Gastroesophageal sphincter (tissue), 4 donors: ENCODE results near the gene PEPD. TPM values are rescaled to one million over a fixed set of nuclear protein-coding genes. Genes with fewer than 3 reads are reported as not detected.

ENCODE experiments used
- ATAC-seq: fragments of 150-250 bp; one replicate; pipeline ENCODE4 v1.9.1; 2016; ENCODE audit warnings: mild to moderate bottlenecking, moderate library complexity
- H3K27ac ChIP-seq, 4 donors: fragments of 200-600 bp; sonication (generic) in 3 of 4; 1 replicate in 3 of 4; 2 replicates in 1 of 4; pipeline ENCODE4 v1.5.1; 2016 to 2019
- H3K27me3 ChIP-seq: fragments of 200-600 bp; sonication (generic); one replicate; pipeline ENCODE4 v1.5.1; 2019
- H3K36me3 ChIP-seq, 2 donors: fragments of 200-600 bp; sonication (generic); one replicate each; pipeline ENCODE4 v1.5.1; 2019; ENCODE audit warnings: control low read depth in 1 of 2
- H3K4me1 ChIP-seq, 3 donors: fragments of 200-600 bp; sonication (generic); 1 replicate in 2 of 3; 2 replicates in 1 of 3; pipeline ENCODE4 v1.5.1; 2016 to 2019; ENCODE audit warnings: control low read depth in 2 of 3
- H3K4me3 ChIP-seq, 2 donors: fragments of 200-600 bp; sonication (generic); one replicate each; pipeline ENCODE4 v1.5.1; 2019; ENCODE audit warnings: mild to moderate bottlenecking in 1 of 2, moderate library complexity in 1 of 2
- H3K9me3 ChIP-seq, 3 donors: fragments of 200-600 bp; sonication (generic); one replicate each; pipeline ENCODE4 v1.5.1; 2017 to 2019; ENCODE audit warnings: control low read depth in 2 of 3
- CTCF ChIP-seq, 4 experiments: fragments of 200-600 bp in 2 of 4; fragments of 450-650 bp in 2 of 4; sonication (generic) in 1 of 4; IDR thresholded peaks; one replicate each; pipeline ENCODE4 v1.5.1; 2017 to 2019; ENCODE audit warnings: antibody characterized with exemption in 4 of 4, mild to moderate bottlenecking in 2 of 4, moderate library complexity in 2 of 4
- EP300 ChIP-seq: sonication (generic); formaldehyde crosslinking; IDR thresholded peaks from one replicate; pipeline ENCODE4 v1.6.1; 2017; ENCODE audit warnings: antibody characterized with exemption, mild to moderate bottlenecking
- POLR2A ChIP-seq, 2 donors: fragments of 450-650 bp; IDR thresholded peaks; one replicate each; pipeline ENCODE4 v1.6.1; 2017; ENCODE audit warnings: antibody characterized with exemption in 2 of 2, mild to moderate bottlenecking in 2 of 2, moderate library complexity in 1 of 2
- POLR2AphosphoS5 ChIP-seq: sonication (generic); formaldehyde crosslinking; IDR thresholded peaks from one replicate; pipeline ENCODE4 v1.6.1; 2017; ENCODE audit warnings: antibody characterized with exemption
- WGBS, 2 donors: methylation state at CpG; one replicate each; pipeline ENCODE4 v1.1.5; 2018; ENCODE audit warnings: low coverage in 1 of 2; 5-methylcytosine and 5-hydroxymethylcytosine counted together
- total RNA-seq, 4 donors: library from RNA; depleted of rRNA; stranded (reverse); fragments of >200 nt; gene quantifications; one replicate each; pipeline ENCODE4 v1.1.0, GENCODE V29; 2016

Gene PEPD
- total RNA-seq, 4 donors from 2014 or later, result 61.3 to 77.7 (median 69.6) TPM

- Histone ChIP-seq H3K9me3 (no peaks in the 10 kb centered on the region), H3K27ac (peak overlapping the region in 2 of 4 donors; percentile 37 to 39), H3K36me3 (peaks cover 0 to 50% of the 10 kb centered on the region in 2 donors), H3K27me3 (no peaks in the 10 kb centered on the region), H3K4me3 (no peak overlapping the region), H3K4me1 (peaks cover 0 to 31% (median 3%) of the 10 kb centered on the region in 3 donors)
- ATAC-seq, result no peak
- TF ChIP-seq POLR2A (IDR thresholded peaks at IDR 0.05) (no peak), CTCF (IDR thresholded peaks at IDR 0.05) (no peak), POLR2AphosphoS5 (no peak), EP300 (no peak)
- 80 to 95% methylated on average over 3 to 4 of the region's 34 CpGs for WGBS, 2 donors
Measured at GRCh38 chr19:33405553-33406461, 115.8 kb downstream of the PEPD start.

GRCh38 chr19:33405254-33405552 lies 116.4 kb downstream of the PEPD start:
- no peaks in the 10 kb centered on the region for H3K9me3 ChIP-seq
- peak overlapping the region in 2 of 4 donors; percentile 37 to 39 for H3K27ac ChIP-seq
- no peak overlapping the region for H3K4me3 ChIP-seq
- no CpG with 5 or more reads among the region's 8 CpGs for WGBS, 2 donors
- peak; percentile 14 for ATAC-seq
- H3K4me1 ChIP-seq, result peaks cover 0 to 31% (median 3%) of the 10 kb centered on the region in 3 donors
- TF ChIP-seq POLR2AphosphoS5, result no peak
- TF ChIP-seq EP300, result no peak
- TF ChIP-seq POLR2A (IDR thresholded peaks at IDR 0.05), result no peak
- TF ChIP-seq CTCF (IDR thresholded peaks at IDR 0.05), result no peak
- H3K27me3 ChIP-seq, result no peaks in the 10 kb centered on the region
- H3K36me3 ChIP-seq, result peaks cover 0 to 48% of the 10 kb centered on the region in 2 donors

- peak; percentile 5 for ATAC-seq
- Histone ChIP-seq H3K4me1 (peaks cover 0 to 31% (median 3%) of the 10 kb centered on the region in 3 donors), H3K27ac (peak overlapping the region in 2 of 4 donors; percentile 37 to 39), H3K4me3 (no peak overlapping the region), H3K36me3 (peaks cover 0 to 46% of the 10 kb centered on the region in 2 donors), H3K27me3 (no peaks in the 10 kb centered on the region), H3K9me3 (no peaks in the 10 kb centered on the region)
- TF ChIP-seq EP300, result no peak
- no peak for TF ChIP-seq POLR2AphosphoS5
- TF ChIP-seq POLR2A (IDR thresholded peaks at IDR 0.05), result no peak
- no peak for TF ChIP-seq CTCF (IDR thresholded peaks at IDR 0.05)
- WGBS, 2 donors, result 50 to 55% methylated on average over 5 to 11 of the region's 18 CpGs
Measured at GRCh38 chr19:33404506-33405253, 116.9 kb downstream of the PEPD start.

- no peak for ATAC-seq
- 90% methylated on average over 6 of the region's 6 CpGs; no CpG with 5 or more reads in 1 of the 2 donors for WGBS, 2 donors
Measured at GRCh38 chr19:33403973-33404304, 117.7 kb downstream of the PEPD start.

GRCh38 chr19:33403221-33403972 lies 118.2 kb downstream of the PEPD start:
- 73 to 80% methylated on average over 1 to 2 of the region's 18 CpGs for WGBS, 2 donors
- Histone ChIP-seq H3K9me3 (no peaks in the 10 kb centered on the region), H3K4me1 (peaks cover 0 to 31% (median 3%) of the 10 kb centered on the region in 3 donors), H3K27ac (no peak overlapping the region), H3K27me3 (no peaks in the 10 kb centered on the region), H3K36me3 (peaks cover 0 to 46% of the 10 kb centered on the region in 2 donors), H3K4me3 (no peak overlapping the region)
- no peak for ATAC-seq
- TF ChIP-seq CTCF (IDR thresholded peaks at IDR 0.05), result no peak
- TF ChIP-seq POLR2A (IDR thresholded peaks at IDR 0.05), result no peak
- TF ChIP-seq EP300, result no peak
- no peak for TF ChIP-seq POLR2AphosphoS5

More at GRCh38 chr19:33403973-33404304, 117.7 kb downstream of the PEPD start:
- peaks cover 0 to 31% (median 3%) of the 10 kb centered on the region in 3 donors for H3K4me1 ChIP-seq
- H3K9me3 ChIP-seq, result no peaks in the 10 kb centered on the region
- TF ChIP-seq POLR2A (IDR thresholded peaks at IDR 0.05), result no peak
- TF ChIP-seq POLR2AphosphoS5, result no peak
- no peak overlapping the region for H3K27ac ChIP-seq
- H3K4me3 ChIP-seq, result no peak overlapping the region
- no peaks in the 10 kb centered on the region for H3K27me3 ChIP-seq
- peaks cover 0 to 46% of the 10 kb centered on the region in 2 donors for H3K36me3 ChIP-seq
